Measurements from ENCODE around the gene ATG2B. TPM values are rescaled to one million over a fixed set of nuclear protein-coding genes. Genes with fewer than 3 reads are reported as not detected.

Gene ATG2B, protein sequence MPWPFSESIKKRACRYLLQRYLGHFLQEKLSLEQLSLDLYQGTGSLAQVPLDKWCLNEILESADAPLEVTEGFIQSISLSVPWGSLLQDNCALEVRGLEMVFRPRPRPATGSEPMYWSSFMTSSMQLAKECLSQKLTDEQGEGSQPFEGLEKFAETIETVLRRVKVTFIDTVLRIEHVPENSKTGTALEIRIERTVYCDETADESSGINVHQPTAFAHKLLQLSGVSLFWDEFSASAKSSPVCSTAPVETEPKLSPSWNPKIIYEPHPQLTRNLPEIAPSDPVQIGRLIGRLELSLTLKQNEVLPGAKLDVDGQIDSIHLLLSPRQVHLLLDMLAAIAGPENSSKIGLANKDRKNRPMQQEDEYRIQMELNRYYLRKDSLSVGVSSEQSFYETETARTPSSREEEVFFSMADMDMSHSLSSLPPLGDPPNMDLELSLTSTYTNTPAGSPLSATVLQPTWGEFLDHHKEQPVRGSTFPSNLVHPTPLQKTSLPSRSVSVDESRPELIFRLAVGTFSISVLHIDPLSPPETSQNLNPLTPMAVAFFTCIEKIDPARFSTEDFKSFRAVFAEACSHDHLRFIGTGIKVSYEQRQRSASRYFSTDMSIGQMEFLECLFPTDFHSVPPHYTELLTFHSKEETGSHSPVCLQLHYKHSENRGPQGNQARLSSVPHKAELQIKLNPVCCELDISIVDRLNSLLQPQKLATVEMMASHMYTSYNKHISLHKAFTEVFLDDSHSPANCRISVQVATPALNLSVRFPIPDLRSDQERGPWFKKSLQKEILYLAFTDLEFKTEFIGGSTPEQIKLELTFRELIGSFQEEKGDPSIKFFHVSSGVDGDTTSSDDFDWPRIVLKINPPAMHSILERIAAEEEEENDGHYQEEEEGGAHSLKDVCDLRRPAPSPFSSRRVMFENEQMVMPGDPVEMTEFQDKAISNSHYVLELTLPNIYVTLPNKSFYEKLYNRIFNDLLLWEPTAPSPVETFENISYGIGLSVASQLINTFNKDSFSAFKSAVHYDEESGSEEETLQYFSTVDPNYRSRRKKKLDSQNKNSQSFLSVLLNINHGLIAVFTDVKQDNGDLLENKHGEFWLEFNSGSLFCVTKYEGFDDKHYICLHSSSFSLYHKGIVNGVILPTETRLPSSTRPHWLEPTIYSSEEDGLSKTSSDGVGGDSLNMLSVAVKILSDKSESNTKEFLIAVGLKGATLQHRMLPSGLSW (N-terminal part only)
- total RNA-seq, result 10 to 100 TPM; 16.3 to 17.4 TPM

DNA sequence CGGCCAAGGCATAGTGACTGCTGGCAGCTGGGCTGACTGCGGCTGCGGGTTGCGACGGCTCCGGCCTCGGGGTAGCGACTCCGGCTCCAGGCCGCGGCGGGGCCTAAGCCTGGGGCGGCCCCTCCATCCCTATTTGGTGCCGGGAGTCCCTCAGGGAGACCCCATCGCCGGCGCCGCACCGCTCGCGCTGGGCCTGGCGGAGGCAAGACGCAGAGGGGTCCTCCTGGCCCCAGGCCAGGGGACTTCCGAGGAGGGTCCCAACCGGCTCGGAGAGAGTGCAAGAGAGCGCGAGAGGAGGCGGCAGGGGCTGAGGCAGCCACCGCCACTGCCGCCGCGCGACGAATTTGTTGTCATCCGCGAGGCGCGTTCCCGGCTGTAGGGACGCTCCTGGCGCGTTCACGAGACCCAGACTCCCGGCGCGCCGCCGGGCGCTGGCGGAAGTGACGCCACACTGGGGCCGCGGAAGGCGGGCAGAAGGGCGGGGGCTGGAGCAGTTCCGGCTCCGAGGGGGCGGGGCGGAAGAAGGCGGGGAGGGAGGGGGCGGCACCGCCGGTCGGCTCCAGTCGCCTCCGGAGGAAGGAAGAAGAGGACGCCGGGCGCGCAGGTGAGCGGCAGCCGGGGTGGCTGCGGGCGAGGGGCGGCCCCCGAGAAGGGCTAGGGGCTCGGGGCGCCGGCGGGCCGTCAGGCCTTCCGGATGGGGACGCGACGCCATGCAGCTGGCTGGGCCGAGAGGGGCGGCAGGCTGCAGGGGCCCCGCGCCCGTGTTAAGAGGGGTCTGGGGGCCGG, at the start of gene ATG2B, which contains the start of gene GSKIP:
TSS of gene ATG2B (minus strand) at position 377 of the 786 bp plus-strand sequence. CDS start at position 12, 365 bp downstream.
TSS of gene GSKIP (plus strand) at position 562 of the 786 bp plus-strand sequence. CDS start 18,722 bp downstream, outside the sequence.
- no peaks in the 10 kb centered on the region for H3K27me3 Mint-ChIP-seq
- ChIA-PET CTCF (no interaction called here), POLR2A (interaction anchor here (1.0 to 2.1 kb wide), 4 partner anchors 17 to 43 kb away, joined by 3 to 12 read pairs (median 4); partner anchors contain the start of gene AK7)
- peak within 1 kb of the TSS; percentile 80 for H3K4me3 Mint-ChIP-seq
- peak within 1 kb of the TSS; percentile 81 for H3K27ac Mint-ChIP-seq
- DNase-seq, result peak; percentile 97
- H3K4me1 Mint-ChIP-seq, result peaks cover 40% of the 10 kb centered on the region
- peaks cover 4% of the 10 kb centered on the region for H3K36me3 Mint-ChIP-seq (ENCODE audit: low read depth)
- no peaks in the 10 kb centered on the region for H3K9me3 Mint-ChIP-seq

DNA sequence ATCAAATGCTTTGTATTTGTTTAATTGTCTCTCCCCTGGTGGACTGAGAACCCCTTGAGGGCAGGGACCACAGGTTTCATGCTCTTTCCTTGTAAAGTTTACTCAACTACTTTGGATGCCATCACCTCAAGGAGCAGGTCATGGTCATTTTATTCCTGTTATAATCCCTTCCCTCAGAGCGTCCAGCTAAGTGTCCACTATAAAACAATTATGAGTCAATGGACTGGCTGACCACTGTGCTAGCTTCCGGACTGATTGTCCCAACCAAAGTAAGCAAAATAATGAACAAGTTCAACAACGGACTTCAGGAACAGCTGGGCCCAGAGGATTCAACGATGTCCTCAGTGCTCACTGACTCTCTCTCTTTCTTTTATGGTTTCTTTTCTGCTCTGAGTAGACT, 47.0 kb upstream of the ATG2B start:
- POLR2A ChIA-PET, result no interaction called here
- no peak for DNase-seq
- H3K4me1 Mint-ChIP-seq, result no peaks in the 10 kb centered on the region
- CTCF ChIA-PET, result no interaction called here
- H3K4me3 Mint-ChIP-seq, result no peak overlapping the region
- no peak overlapping the region for H3K27ac Mint-ChIP-seq
- H3K9me3 Mint-ChIP-seq, result no peaks in the 10 kb centered on the region
- no peaks in the 10 kb centered on the region for H3K36me3 Mint-ChIP-seq (ENCODE audit: low read depth)
- H3K27me3 Mint-ChIP-seq, result peaks cover 4% of the 10 kb centered on the region

- H3K27me3 Mint-ChIP-seq, result peaks cover 4% of the 10 kb centered on the region
- ChIA-PET POLR2A (no interaction called here), CTCF (no interaction called here)
- H3K4me1 Mint-ChIP-seq, result no peaks in the 10 kb centered on the region
- no peak for DNase-seq
- H3K36me3 Mint-ChIP-seq (ENCODE audit: low read depth), result no peaks in the 10 kb centered on the region
- H3K27ac Mint-ChIP-seq, result no peak overlapping the region
- no peaks in the 10 kb centered on the region for H3K9me3 Mint-ChIP-seq
- H3K4me3 Mint-ChIP-seq, result no peak overlapping the region
These were observed 46.6 kb upstream of the ATG2B start for GRCh38 chr14:96409701-96410100.

- POLR2A ChIA-PET, result no interaction called here
- H3K36me3 Mint-ChIP-seq (ENCODE audit: low read depth), result no peaks in the 10 kb centered on the region
- H3K4me1 Mint-ChIP-seq, result no peaks in the 10 kb centered on the region
- DNase-seq, result no peak
- no peaks in the 10 kb centered on the region for H3K9me3 Mint-ChIP-seq
- CTCF ChIA-PET, result interaction anchor here (0.6 kb wide), 1 partner anchor 36 kb away, joined by 5 read pairs; no protein-coding TSS in a partner anchor
- no peak overlapping the region for H3K4me3 Mint-ChIP-seq
- H3K27me3 Mint-ChIP-seq, result peaks cover 2% of the 10 kb centered on the region
- no peak overlapping the region for H3K27ac Mint-ChIP-seq
These were observed 45.5 kb upstream of the ATG2B start for GRCh38 chr14:96408608-96409007.

DNA sequence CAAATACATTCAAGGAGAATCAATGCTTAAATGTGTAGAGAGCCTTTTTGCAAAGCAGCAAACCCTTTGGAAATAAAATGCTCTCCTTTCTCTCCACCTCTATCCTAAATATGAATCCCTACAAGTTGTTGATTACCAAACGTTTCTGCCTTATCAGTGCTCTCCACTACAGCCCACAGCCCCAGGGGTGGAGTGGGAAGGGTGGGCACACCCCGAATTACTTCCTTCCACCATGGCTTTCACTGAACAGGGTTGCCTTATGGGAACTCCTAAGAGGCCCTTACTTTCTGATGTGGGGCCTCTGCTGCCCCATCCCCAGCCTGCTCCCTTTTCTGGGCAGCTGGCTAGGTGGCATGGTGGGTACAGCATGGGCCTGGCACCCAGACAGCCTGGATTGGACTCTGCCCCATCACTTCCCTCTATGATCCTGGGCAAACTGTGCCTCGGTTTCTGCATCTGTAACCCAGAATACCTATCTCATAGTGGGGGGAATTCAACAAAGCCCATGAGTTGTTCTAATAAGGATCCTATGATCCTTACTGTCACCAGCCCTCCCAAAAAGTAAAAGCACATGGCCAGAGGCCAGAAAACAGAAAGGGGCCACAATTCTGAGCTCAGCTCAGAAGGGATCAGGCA, 44.9 kb upstream of the ATG2B start:
- no peak overlapping the region for H3K4me3 Mint-ChIP-seq
- H3K4me1 Mint-ChIP-seq, result no peaks in the 10 kb centered on the region
- no peaks in the 10 kb centered on the region for H3K36me3 Mint-ChIP-seq (ENCODE audit: low read depth)
- POLR2A ChIA-PET, result no interaction called here
- no peaks in the 10 kb centered on the region for H3K9me3 Mint-ChIP-seq
- no peaks in the 10 kb centered on the region for H3K27me3 Mint-ChIP-seq
- no peak overlapping the region for H3K27ac Mint-ChIP-seq
- DNase-seq, result no peak
- CTCF ChIA-PET, result interaction anchor here (0.6 kb wide), 1 partner anchor 35 kb away, joined by 5 read pairs; no protein-coding TSS in a partner anchor

DNA sequence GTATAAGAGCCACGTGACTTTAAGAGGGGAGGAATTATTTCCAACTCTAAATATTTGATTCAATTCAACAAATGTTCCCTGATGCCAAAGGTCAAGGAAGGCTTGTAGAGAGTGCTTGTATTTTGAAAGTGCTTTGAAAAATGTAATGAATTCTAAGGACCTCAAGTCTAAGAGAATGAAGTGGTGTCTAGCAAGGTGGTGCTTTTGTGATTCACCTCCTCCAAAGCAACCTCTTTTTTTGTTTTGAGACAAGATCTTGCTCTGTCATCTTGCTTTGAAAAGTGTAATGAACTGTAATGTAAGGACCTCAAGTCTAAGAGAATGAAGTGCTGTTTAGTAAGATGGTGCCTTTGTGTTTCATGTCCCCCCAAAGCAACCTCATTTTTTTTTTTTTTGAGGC, 42.5 kb upstream of the ATG2B start:
- no peaks in the 10 kb centered on the region for H3K4me1 Mint-ChIP-seq
- no peak overlapping the region for H3K4me3 Mint-ChIP-seq
- no peak for DNase-seq
- no peaks in the 10 kb centered on the region for H3K27me3 Mint-ChIP-seq
- POLR2A ChIA-PET, result no interaction called here
- H3K36me3 Mint-ChIP-seq (ENCODE audit: low read depth), result no peaks in the 10 kb centered on the region
- no peaks in the 10 kb centered on the region for H3K9me3 Mint-ChIP-seq
- H3K27ac Mint-ChIP-seq, result no peak overlapping the region
- CTCF ChIA-PET, result interaction anchor here (1.4 kb wide), 1 partner anchor 132 kb away, joined by 3 read pairs; no protein-coding TSS in a partner anchor

DNA sequence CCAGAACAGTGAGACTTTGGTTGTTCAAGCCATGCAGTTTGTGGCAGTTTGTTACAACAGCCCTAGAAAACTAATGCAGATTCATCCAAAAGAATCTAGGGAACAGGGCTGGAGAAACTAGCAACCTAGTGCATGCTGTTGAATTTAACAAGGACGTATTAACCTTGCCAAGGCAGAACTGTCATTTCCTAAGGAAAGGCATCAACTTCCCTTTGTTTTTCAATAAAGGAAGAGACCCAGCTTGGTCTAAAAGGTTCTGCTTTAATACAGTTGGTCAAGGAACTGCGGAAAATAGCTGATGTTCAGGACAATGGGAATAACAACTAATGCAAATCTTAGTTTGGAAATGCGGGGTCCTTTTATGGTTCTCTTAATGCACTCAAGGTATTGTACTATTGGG, 40.3 kb upstream of the ATG2B start:
- H3K4me1 Mint-ChIP-seq, result no peaks in the 10 kb centered on the region
- no peak overlapping the region for H3K27ac Mint-ChIP-seq
- DNase-seq, result no peak
- H3K4me3 Mint-ChIP-seq, result no peak overlapping the region
- H3K27me3 Mint-ChIP-seq, result peaks cover 4% of the 10 kb centered on the region
- ChIA-PET CTCF (no interaction called here), POLR2A (no interaction called here)
- no peaks in the 10 kb centered on the region for H3K36me3 Mint-ChIP-seq (ENCODE audit: low read depth)
- H3K9me3 Mint-ChIP-seq, result no peaks in the 10 kb centered on the region

GRCh38 chr14:96400495-96400894, 37.4 kb upstream of the ATG2B start:
- Mint-ChIP-seq H3K27me3 (peaks cover 6% of the 10 kb centered on the region), H3K9me3 (no peaks in the 10 kb centered on the region), H3K36me3 (ENCODE audit: low read depth) (no peaks in the 10 kb centered on the region), H3K4me1 (no peaks in the 10 kb centered on the region), H3K4me3 (no peak overlapping the region), H3K27ac (no peak overlapping the region)
- DNase-seq, result no peak
- ChIA-PET POLR2A (no interaction called here), CTCF (no interaction called here)

GRCh38 chr14:96399405-96399804, 36.3 kb upstream of the ATG2B start:
- CTCF ChIA-PET, result no interaction called here
- Mint-ChIP-seq H3K4me1 (no peaks in the 10 kb centered on the region), H3K27me3 (peaks cover 9% of the 10 kb centered on the region), H3K9me3 (no peaks in the 10 kb centered on the region), H3K27ac (no peak overlapping the region), H3K36me3 (ENCODE audit: low read depth) (no peaks in the 10 kb centered on the region), H3K4me3 (no peak overlapping the region)
- POLR2A ChIA-PET, result no interaction called here
- no peak for DNase-seq

DNA sequence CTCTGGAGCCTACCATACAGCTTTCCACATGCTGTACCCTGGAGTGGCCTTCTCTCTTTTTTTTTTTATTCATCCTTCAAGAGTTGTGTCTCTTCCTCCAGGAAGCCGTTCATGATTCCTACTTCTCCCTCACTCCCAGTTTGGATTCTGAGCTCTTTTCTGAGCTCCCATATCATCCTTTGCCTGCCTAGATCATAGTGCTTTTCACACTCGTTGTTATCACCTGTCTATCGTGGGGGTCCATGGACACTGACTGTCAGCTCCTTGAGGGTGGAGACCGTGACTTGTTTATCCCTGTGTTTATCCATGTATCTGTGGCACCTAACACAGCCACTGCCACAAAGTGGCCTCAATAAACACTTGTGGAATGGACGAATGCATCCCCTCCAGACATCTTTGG, 35.8 kb upstream of the ATG2B start:
- Mint-ChIP-seq H3K27ac (no peak overlapping the region), H3K36me3 (ENCODE audit: low read depth) (no peaks in the 10 kb centered on the region), H3K4me3 (no peak overlapping the region), H3K27me3 (peaks cover 9% of the 10 kb centered on the region), H3K4me1 (no peaks in the 10 kb centered on the region), H3K9me3 (no peaks in the 10 kb centered on the region)
- no peak for DNase-seq
- ChIA-PET POLR2A (no interaction called here), CTCF (no interaction called here)

- Mint-ChIP-seq H3K4me3 (no peak overlapping the region), H3K27ac (no peak overlapping the region), H3K4me1 (peaks cover 1% of the 10 kb centered on the region), H3K27me3 (peaks cover 10% of the 10 kb centered on the region), H3K36me3 (ENCODE audit: low read depth) (no peaks in the 10 kb centered on the region), H3K9me3 (no peaks in the 10 kb centered on the region)
- no peak for DNase-seq
- CTCF ChIA-PET, result no interaction called here
- POLR2A ChIA-PET, result no interaction called here
These were observed 35.3 kb upstream of the ATG2B start for GRCh38 chr14:96398432-96398831.

All from activated CD4-positive, alpha-beta memory T cell treated with anti-CD3 and anti-CD28 coated beads, Interleukin-2, amount 10 ng/mL, durations not matched to agents 7 days and 5 days (primary cell).